Calu3 (cell line): ENCODE results near the gene POLL. TPM values are rescaled to one million over a fixed set of nuclear protein-coding genes. Genes with fewer than 3 reads are reported as not detected.

Experiments
- BruUV-seq: library from RNA; stranded (reverse); fragments of 400-500 nt; replicated peaks from 2 replicates; lab custom pipeline; 2021; lab: Mats Ljungman, UMichigan
- CTCF ChIA-PET: fragments of 300-600 bp; sonication (Branson Sonifier 250); formaldehyde crosslinking; loops from one replicate; lab custom pipeline; 2022; ENCODE audit warnings: antibody characterized with exemption; lab: Charles Lee
- DNase-seq: peaks from one replicate; pipeline ENCODE4 v3.0.0; 2022
- H3K27ac Mint-ChIP-seq: one replicate; pipeline ENCODE4 v1.8.0; 2022; ENCODE audit warnings: mixed read lengths; ENCODE audit not compliant: unreplicated experiment
- H3K27me3 Mint-ChIP-seq: one replicate; pipeline ENCODE4 v1.8.0; 2022; ENCODE audit warnings: mixed read lengths; ENCODE audit not compliant: unreplicated experiment
- H3K36me3 Mint-ChIP-seq: one replicate; pipeline ENCODE4 v1.8.0; 2022; ENCODE audit warnings: mild to moderate bottlenecking, moderate library complexity, mixed read lengths; ENCODE audit not compliant: insufficient read depth, unreplicated experiment
- H3K4me1 Mint-ChIP-seq: one replicate; pipeline ENCODE4 v1.8.0; 2022; ENCODE audit warnings: mild to moderate bottlenecking, low read depth, mixed read lengths; ENCODE audit not compliant: unreplicated experiment
- H3K4me3 Mint-ChIP-seq: one replicate; pipeline ENCODE4 v1.8.0; 2022; ENCODE audit warnings: mild to moderate bottlenecking, low read depth, moderate library complexity, mixed read lengths; ENCODE audit not compliant: unreplicated experiment
- H3K9me3 Mint-ChIP-seq: one replicate; pipeline ENCODE4 v1.8.0; 2022; ENCODE audit warnings: low read depth, mixed read lengths; ENCODE audit not compliant: unreplicated experiment
- intact Hi-C: fragments of 100-400 bp; cut with micrococcal nuclease; formaldehyde crosslinking; loops from one replicate; pipeline ENCODE4 v1.10.0; 2022; ENCODE audit not compliant: unreplicated experiment
- microRNA-seq: library from miRNA; unstranded; fragments of <30 nt; microRNA quantifications from one replicate; pipeline ENCODE4 v1.2.0, GENCODE V29; 2022
- total RNA-seq: library from RNA; stranded (reverse); gene quantifications from 2 replicates; pipeline ENCODE4 v1.2.3, GENCODE V29; 2022
- TF ChIP-seq, protein P1 (sequence below): fragments of 200-600 bp; IDR thresholded peaks from one replicate; pipeline ENCODE4 v1.8.0; 2022; ENCODE audit warnings: antibody characterized with exemption; ENCODE audit not compliant: unreplicated experiment

Gene POLL
- total RNA-seq, 1 experiment from 2014 or later: 28.4 TPM

DNA sequence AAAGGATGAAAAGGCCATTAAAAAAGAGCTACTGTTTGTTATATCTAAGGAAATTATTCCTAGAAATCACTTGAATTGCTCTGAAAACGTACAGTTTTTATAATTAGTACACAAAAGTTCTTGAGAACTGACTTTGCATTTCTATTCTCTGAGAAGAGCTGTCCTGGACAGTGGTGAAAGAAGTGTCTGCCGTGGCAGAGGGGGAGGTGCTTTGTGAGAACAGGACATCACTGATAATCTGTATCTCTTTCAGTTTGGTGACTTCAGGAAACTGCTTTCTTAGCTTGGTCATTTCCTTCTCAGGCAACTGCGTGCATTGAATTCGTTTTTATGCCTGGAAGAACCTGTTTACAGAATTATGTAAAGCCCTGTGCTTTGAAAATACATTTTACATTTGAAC is 52.1 kb downstream of the POLL start:
- intact Hi-C loops: no loop called here
- TF ChIP-seq, protein P1, sequence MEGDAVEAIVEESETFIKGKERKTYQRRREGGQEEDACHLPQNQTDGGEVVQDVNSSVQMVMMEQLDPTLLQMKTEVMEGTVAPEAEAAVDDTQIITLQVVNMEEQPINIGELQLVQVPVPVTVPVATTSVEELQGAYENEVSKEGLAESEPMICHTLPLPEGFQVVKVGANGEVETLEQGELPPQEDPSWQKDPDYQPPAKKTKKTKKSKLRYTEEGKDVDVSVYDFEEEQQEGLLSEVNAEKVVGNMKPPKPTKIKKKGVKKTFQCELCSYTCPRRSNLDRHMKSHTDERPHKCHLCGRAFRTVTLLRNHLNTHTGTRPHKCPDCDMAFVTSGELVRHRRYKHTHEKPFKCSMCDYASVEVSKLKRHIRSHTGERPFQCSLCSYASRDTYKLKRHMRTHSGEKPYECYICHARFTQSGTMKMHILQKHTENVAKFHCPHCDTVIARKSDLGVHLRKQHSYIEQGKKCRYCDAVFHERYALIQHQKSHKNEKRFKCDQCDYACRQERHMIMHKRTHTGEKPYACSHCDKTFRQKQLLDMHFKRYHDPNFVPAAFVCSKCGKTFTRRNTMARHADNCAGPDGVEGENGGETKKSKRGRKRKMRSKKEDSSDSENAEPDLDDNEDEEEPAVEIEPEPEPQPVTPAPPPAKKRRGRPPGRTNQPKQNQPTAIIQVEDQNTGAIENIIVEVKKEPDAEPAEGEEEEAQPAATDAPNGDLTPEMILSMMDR: no peak
- Mint-ChIP-seq H3K27ac (no peak overlapping the region), H3K4me1 (no peaks in the 10 kb centered on the region), H3K4me3 (no peak overlapping the region), H3K36me3 (no peaks in the 10 kb centered on the region), H3K9me3 (no peaks in the 10 kb centered on the region), H3K27me3 (no peaks in the 10 kb centered on the region)
- no peak for DNase-seq
- no TSS peak for BruUV-seq
- CTCF ChIA-PET: no interaction called here

DNA sequence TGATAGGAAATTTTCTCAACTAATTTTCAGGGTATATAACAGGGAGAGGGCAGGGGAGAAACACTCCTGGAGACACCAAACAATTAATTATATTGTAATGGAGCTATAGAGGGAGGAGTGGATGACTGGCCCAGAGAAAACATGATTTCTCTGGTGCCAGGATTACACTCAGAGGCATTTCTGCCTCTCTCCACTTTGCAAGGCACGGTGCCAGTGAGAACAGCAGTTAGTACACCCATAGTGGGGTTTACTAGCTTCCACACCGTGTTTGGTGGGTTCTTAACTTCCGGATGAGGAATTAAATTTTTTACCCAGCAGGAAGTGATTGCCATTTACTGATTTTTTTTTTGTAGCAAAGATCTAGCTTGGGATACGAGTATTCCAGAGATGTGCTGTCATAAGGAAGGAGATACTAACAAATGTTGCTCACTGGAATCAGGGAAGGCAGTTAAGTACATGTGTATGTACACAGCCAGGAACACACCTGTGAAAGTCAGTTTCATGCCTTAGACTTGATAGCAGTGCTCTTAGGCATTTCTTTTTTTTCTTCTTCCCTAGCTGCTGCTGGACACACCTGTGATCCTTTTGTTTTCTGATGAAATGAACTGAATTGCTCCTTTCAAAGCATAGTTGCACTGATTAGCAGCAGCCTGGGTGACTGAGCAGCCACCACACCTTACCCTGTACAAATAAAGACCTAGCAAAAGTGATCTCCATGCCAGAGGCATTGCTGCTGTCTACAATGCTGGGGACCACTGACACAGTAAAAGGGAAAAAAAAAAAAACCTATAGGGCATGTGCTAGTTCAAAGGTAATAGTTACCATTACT is 58.1 kb downstream of the POLL start:
- H3K9me3 Mint-ChIP-seq: no peaks in the 10 kb centered on the region
- TF ChIP-seq, protein P1: no peak
- H3K27me3 Mint-ChIP-seq: no peaks in the 10 kb centered on the region
- H3K4me3 Mint-ChIP-seq: no peak overlapping the region
- BruUV-seq: no TSS peak
- intact Hi-C loops: no loop called here
- DNase-seq: no peak
- no peaks in the 10 kb centered on the region for H3K4me1 Mint-ChIP-seq
- CTCF ChIA-PET: no interaction called here
- H3K36me3 Mint-ChIP-seq: no peaks in the 10 kb centered on the region
- no peak overlapping the region for H3K27ac Mint-ChIP-seq

DNA sequence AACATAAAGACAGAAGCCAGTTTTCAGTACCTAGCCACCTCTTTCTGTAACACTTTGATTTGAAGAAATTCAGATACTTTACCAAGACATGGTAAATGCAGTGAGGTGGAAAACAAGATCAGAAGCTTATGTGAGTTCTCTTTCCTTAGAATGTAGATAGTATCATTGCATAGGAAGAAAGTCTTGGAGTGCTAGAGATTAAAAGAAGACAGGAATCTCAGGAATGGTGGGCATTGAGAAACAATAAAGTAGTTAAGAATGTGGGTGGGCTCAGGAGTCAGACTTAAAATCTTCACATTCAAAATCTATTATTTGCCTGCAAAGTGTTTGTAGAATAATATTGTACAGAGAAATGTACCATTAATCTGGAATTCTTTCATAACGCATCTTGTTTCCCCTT is 58.9 kb downstream of the POLL start:
- intact Hi-C loops: no loop called here
- no peak overlapping the region for H3K27ac Mint-ChIP-seq
- H3K36me3 Mint-ChIP-seq: no peaks in the 10 kb centered on the region
- H3K4me3 Mint-ChIP-seq: no peak overlapping the region
- H3K27me3 Mint-ChIP-seq: no peaks in the 10 kb centered on the region
- no peaks in the 10 kb centered on the region for H3K9me3 Mint-ChIP-seq
- CTCF ChIA-PET: no interaction called here
- DNase-seq: no peak
- TF ChIP-seq, protein P1: no peak
- no peaks in the 10 kb centered on the region for H3K4me1 Mint-ChIP-seq
- no TSS peak for BruUV-seq

Small RNA genes within 50 kb of the gene (microRNA-seq; reads per million reads assigned to microRNA genes)
- gene MIR3158-1: not detected
- gene MIR3158-2: not detected

Other genes with a start within 250 kb of the POLL start
- 7.9 and 10.8 TPM in 2 replicates for gene BTRC, start 234.1 kb downstream of the POLL start, total RNA-seq
- 11.7 and 12.5 TPM in 2 replicates for gene DPCD, start 64 bp upstream of the POLL start, total RNA-seq
- gene FBXW4, start 106.9 kb upstream of the POLL start, total RNA-seq: 15.7 and 18.7 TPM in 2 replicates
- not detected in 2 replicates for gene FGF8, start 187.9 kb upstream of the POLL start, total RNA-seq
- gene NPM3, start 195.2 kb upstream of the POLL start, total RNA-seq: 51.1 and 51.5 TPM in 2 replicates
- 59.0 and 63.3 TPM in 2 replicates for gene OGA, start 230.2 kb upstream of the POLL start, total RNA-seq